Measurements from ENCODE around the gene CTTNBP2NL.
A peak's percentile ranks its signal among the peaks of the same experiment; 100 is the strongest.

The CTTNBP2NL gene, protein sequence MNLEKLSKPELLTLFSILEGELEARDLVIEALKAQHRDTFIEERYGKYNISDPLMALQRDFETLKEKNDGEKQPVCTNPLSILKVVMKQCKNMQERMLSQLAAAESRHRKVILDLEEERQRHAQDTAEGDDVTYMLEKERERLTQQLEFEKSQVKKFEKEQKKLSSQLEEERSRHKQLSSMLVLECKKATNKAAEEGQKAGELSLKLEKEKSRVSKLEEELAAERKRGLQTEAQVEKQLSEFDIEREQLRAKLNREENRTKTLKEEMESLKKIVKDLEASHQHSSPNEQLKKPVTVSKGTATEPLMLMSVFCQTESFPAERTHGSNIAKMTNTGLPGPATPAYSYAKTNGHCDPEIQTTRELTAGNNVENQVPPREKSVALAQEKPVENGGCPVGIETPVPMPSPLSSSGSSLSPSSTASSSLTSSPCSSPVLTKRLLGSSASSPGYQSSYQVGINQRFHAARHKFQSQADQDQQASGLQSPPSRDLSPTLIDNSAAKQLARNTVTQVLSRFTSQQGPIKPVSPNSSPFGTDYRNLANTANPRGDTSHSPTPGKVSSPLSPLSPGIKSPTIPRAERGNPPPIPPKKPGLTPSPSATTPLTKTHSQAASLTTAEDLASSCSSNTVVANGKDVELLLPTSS

DNA sequence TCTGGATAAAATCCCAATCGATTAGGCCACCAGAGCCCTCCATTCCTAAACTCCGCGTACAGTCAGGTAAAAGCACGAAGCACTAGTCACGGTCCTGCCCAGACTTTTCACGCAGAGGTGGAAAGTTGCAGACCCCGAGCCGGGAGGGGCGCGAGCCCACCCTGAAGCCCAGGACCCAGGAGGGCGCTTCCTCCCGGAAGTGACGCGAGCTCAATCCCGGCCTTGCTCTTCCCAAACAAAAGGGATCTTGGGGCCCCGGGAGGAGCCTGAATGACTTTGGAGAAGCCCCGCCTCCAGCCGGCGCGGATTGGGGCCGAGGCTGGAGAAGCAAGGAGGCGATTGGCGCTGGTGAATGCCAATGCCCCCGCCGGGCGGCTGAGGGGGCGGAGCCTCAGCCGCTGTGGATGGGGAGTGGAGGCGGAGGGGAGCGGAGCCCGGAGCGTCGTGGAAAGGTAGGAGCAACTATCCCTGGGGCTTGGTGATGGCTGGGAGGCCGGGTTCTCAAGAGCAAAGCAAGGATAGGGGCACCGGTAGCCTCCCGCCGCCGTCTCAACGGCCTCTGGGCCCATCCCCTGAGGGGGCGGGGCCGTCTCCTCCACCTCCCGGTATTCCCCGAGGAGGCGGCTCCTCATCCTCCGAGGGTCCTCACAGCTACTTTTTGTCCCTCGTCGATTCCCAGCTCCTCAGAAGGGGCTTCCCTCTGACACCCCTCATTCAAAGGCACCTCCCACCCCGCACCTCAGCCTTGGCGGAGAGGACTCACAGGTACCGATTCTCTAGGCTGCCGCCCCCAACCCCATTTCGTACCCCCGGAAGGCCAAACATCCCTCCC is at the start of gene CTTNBP2NL:
TSS of gene CTTNBP2NL (plus strand) at position 394 of the 832 bp plus-strand sequence. CDS start 19,952 bp downstream, outside the sequence.
- DNase-seq, result peak; percentile 99

DNA sequence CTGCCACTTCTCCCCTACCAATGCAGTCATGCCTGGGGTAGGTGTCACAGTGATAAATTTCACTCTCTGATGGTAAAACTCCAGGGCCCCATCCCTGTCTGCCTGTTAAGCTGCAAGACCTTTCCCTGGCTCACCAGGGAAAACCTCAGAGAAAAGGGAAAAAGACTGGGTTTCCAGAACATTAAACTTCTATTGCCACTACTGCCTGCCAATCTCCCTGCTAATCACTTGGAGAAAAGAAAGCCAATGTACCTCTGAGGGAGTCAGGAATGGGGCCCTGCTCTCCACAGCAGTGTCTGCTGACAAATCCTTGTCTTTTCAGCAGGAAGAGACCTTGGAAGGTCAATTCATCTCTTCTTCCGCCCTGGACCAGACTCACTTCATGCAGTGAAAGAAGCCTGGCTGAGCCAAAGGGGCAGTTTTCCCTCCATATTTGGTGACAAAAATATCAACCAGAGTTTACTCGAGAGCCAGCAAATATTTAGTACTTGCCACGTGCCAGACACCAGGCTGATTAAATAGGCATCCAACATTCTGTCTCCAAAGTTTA is 49.1 kb upstream of the CTTNBP2NL start:
- DNase-seq, result no peak

DNA sequence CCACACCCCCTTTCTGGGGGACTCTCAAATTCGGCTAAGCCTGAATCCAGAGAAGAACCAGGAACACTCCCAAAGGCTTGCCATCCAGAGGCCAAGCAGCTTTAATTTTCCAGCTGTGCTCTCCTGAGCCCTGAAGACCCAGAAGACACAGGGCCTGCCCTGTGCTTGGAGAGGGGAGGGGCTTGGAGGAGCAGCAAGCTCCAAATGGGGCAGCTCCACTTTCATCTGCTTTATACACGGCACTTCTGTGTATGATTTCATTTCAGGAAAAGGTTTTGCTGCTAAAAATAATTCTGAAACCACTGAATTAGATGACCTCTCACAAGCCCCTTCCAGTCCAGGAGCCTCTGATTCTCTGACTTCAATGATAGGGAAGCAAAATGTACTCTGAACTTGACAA is 39.2 kb upstream of the CTTNBP2NL start:
- DNase-seq, result no peak

DNA sequence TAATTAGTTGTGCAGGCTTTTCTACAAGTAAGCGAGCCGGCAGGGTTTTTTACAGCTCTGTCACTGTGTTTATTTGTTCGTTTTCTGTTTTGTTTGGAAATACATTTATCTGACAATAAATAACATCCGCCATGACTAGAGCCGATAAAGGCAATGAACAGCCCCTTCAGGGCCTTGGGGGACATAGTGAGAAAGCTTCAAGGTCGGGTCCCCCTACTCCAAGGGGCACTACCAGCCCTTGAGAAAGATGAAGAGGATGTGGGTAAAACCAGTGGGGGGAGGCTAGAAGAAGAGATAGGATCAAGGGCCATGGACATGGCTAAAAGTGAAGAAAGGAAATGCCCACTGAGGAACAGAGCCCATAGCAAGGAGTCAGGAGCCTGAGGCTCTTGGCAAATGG is 38.5 kb upstream of the CTTNBP2NL start:
- DNase-seq, result no peak

DNA sequence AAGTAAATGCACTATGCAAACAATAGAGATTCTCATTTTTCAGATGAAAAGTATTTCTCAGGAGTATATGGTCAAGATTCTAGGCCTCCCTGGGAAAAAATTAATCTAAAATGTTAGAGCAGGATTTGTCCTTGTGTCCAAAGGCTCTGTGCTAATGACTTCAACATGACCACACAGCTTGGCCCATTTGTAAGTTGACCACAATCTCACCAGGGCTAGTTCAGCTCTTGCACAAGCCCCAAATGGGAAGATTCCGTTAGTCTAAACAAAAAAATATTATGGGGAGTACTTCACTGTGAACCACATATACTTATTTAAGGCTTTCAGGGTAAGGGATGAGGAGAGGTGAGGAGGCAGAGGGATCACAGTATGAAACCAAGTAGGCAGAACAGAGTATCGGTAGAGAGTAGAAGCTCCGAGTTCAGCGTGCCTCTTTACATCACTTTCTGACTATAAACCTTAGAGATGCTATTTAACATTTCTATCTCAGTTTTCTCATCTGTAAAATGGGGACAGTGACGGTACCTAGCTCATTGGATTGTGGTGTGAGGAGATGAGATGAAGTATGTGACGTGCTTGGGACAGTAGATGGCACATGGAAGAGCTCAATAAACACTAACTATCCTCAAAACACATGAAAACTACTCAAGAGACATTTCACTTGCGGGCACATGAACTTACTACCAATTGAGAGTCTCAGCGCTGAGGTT is 37.8 kb upstream of the CTTNBP2NL start:
- DNase-seq, result no peak

DNA sequence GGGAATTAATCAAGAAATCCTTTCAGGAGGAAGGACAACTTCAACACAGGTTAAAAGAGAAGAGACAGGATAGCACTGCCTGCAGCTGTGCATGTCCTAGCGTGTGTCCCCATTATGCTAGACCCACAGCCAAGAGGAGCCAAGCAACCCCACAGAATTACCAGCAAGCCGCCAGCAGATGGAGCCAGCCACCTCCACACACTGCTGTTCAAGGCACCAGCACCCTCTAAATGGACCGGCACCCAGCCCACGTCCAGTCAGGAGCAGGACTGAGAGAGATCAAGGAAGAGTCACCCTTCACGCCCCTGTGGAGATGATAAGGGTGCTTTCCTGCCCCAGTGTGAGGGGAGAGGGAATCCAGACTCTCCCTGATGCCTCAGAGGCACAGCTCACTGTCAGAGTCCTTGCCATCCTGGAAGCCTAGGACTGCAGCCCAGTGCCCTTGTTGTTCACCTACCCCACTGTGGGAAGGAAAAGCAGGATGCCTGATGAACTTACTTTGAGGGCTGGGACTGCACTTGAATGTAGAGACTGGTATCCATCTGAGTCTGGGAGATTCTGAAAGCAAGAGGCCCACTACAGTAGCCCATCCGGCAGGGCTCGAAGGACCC is 37.1 kb upstream of the CTTNBP2NL start:
- DNase-seq, result peak; percentile 33

DNA sequence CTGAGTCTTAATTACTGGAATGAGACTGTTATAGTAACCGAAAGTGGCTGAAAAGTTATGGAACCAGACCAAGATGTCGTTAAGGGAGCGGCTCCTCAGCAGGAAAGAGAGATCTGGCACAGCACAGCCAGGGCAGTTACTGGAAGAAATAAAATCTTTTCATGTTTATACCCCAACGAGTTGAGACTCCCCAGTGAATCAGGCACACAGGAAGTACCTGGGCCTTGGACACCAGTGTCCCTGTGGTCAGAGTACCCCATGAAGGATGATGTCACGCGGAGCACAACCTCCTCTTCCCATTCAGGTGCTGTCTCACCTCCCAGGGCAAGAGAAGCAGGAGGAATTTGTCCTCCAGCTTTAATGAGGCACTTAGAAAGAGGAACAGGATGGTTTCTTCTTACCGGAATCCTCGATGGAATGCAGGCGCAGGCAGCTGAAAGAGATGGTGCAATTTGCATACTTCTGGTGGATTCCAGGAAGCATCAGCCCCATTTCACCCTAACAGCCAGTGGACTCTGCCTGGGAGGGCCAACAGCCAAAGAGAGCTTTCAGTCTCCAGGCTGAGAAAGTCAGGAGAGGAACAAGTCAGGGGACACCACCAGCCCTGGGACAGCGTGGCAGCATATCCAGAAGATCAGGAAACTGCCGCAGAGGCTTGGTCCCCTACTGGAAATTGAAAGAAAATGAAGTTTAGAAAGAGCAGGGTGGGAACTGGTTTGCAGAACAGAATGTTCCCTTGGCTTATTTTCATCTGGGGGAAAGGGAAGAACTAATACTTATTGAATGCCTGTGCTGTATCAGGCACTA is 35.9 kb upstream of the CTTNBP2NL start:
- DNase-seq, result no peak

DNA sequence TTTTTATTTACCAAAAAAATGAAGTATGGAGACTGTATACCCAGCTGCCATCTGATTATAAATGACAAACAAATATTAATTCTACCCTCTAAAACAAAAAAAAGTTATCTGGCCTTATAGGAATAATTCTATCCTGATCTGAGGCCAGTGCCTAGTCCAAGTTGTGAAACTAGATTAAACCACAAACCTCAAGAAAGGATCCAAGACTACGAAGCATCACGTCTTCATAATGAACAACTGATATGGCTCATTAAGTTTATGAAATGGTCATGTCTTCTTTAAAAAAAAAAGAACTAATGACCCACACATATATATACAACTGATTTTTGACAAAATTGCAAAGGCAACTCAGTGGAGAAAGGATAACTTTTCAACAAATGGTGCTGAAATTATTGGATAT is 32.4 kb upstream of the CTTNBP2NL start:
- no peak for DNase-seq

DNA sequence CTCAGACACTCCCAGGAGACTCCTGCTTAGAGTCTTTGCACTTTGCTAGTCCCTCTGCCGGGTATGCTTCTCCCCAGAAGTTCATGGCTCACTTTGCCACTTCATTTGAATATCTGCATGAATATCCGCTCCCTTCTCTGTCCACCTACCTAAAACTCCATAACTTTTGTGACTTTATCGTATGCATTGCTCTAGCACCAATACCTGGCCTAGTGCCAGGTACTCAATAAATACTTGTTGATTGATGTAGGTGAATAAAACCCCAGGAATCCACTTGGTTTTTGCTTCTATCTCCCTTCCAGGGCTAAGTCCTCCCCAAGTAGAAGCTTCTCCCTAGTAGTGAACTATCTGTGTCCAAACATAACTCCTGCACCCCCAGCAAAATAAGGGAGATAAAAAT is 27.8 kb upstream of the CTTNBP2NL start:
- DNase-seq, result no peak

DNA sequence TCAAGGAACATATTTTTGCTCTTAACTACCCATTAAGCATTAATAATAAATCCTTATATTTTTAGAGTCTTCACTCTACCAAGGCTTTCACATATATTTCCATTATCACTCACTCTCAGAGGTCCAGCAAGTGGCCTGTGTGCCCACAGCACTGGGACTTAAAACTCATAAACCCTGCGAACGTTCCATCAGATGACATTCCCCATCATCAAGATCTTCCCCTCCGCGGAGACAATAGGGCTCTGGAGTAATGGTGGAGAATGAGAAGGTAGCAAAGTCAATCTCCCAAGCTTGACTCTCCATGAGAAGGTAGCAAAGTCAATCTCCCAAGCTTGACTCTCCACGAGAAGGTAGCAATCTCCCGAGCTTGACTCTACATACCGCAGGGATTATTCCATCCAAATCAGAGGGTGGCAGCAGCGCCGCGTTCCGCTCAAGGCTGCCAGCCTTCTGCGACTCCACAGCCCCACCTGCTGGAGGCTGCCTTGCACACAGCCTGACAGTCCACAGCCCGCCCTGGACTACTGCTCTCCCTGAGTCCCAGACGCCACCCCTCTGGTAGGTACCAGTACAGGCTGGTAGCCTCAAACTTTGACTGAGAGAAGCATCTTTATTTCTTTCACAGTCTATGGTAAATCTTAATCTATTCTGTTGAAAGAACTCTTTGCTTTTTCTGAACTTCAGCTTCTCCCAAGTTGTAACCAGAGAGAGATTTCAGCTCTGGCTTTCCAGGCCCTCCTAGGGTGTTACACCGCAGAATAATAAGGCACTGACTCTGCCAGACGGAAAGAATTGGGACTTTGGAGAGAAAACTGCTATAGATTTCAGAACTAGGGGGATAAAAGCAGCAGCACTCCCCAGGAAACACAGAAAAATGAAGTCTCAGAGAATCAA is 26.4 kb upstream of the CTTNBP2NL start:
- DNase-seq, result peak; percentile 82

DNA sequence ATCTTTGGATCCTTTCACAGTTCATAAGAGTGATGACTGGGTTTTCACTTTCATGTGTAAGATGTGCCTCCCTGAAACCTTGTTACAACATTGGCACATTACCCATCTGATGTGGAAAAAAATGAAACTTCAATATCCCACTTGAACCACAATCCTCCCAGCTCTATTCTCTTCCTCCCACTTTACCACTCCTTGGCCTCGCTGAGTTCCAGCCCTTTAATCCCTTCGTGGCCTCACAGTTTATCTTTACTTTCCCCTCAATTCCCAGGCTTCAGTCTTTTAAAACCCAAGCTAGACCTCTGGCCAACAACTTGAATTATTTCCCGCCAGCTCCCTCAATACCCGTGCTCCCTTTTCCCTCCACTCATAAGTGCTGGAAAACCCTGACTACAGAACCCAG is 25.0 kb upstream of the CTTNBP2NL start:
- no peak for DNase-seq

DNA sequence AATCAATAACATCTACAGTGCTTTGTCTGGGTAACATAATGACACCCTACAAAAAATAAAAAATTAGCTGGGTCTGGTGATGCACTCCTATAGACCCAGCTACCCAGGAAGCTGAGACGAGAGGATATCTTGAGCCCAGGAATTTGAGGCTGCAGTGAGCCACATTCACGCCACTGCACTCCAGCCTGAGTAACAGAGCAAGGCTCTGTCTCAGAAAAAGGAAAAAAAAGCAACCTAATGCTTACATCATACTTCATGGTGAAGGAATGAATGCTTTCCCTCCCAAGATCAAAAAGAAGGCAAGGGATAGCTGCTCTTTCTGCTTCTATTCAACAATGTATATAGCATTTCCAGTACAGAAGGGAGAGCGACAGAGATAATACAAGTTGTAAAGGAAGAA is 24.2 kb upstream of the CTTNBP2NL start:
- no peak for DNase-seq

DNA sequence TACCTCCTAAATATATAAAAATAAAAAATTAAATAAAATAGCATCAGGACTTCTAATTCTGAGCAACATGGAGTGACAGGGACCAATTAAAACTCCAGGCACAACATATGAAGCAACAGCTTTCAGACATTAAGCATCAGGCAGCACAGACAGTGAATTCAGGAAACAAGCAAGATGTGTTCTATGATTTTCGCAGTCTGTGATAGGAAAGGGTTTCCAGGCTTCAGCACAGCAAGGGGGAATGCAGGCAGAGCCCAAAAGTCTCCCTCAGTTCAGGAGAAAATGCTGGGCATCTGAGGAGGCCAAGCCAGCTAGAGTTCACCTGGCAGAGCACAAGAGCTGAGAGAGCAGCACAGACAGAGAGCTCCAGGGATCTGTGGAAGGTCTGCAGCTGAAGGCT is 22.2 kb upstream of the CTTNBP2NL start:
- no peak for DNase-seq

DNA sequence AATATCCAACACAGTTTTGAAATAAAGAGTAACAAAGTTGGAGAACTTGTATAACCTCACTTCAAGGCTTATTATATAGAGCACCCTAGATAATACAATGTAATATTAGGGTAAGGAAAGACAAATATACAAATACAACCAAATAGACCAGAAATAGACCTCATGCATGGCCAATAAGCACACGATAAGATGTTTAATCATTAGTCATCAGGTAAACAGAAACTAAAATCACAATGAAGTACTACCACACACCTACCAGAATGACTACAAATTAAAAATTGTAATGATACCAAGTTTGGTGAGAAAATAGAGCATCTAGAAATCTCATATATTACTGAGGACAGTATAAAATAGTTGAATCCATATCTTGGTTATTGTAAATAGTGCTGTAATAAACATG is 20.3 kb upstream of the CTTNBP2NL start:
- no peak for DNase-seq

DNA sequence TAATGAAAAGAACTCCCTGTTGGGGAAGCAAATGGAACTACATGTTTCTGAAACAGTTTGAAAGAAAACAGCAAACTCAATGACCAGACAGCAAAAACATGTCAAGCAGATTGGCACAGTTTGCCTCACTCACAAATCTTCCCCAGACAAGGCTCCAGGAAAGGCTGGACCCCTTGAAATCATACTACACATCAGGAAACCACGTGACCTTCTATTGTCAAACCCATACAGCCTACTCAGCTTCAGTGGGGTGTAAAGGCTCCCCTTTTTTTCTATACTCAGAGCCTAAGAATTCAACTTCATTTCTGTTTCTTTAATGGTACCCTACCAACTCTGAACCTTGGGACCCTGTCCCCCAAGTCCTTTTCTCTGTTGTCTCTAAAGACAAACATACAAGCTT is 15.7 kb upstream of the CTTNBP2NL start:
- DNase-seq, result no peak

DNA sequence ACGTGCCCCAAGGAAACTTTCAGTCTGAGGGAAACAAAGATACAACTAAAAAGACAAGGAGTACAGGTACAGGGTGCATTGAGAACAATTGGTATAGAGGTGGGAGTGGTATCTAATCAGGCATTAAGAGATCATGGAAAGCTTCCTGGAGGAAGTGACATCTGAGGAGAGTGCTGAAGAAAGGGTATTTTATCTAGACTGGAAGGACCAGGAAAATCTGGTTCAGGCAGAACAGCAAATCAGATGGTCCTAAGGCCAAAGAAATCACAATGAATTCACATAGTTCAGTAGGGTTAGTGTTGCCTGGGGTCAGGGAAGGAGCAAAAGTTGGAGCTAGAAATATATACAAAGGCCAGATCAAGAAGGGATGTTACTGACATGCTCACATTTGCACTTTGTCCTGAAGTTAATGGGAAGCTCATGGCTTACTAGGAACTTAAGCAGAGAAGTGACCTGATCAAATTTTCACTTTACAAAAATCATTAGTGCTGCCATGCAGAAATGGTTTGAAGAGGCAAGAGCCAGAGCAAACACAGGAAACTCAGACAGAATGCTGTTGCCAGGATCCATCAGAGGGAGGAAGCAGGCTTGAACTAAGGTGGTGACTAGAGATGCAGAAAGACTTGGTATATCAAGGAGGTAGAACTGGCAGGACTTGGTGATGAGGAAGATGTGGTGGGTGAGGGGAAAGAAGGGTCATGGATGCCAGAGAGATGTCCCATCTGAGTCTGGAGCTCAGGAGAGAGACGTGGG is 14.5 kb upstream of the CTTNBP2NL start:
- no peak for DNase-seq

DNA sequence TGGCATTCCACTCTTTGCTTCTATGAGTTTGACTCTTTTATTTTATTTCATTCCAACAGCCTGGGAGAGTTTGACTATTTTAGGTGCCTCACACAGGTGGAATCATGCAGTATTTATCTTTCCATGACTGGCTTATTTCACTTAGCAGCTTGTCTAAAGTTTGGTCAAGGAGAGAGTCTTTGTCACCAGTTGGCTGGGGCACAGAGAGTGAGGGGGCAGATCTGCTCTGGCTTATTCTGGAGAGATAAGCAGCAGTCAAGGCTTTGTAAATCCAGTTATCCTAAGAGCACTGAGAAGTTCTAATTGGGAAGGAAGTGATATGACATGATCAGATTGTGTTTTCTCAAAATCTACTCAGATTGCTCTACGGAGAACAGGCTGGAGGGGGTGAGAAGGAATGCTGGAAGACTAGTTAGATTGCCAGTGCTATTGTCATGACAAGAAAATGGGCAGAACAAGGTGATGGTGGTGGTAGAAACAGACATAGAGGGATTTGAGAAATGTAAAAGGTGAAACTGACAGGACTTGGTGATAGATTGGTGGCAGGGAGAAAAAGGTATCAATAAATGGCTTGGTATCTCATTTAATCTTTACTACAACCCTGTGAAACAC is 12.1 kb upstream of the CTTNBP2NL start:
- DNase-seq, result no peak

DNA sequence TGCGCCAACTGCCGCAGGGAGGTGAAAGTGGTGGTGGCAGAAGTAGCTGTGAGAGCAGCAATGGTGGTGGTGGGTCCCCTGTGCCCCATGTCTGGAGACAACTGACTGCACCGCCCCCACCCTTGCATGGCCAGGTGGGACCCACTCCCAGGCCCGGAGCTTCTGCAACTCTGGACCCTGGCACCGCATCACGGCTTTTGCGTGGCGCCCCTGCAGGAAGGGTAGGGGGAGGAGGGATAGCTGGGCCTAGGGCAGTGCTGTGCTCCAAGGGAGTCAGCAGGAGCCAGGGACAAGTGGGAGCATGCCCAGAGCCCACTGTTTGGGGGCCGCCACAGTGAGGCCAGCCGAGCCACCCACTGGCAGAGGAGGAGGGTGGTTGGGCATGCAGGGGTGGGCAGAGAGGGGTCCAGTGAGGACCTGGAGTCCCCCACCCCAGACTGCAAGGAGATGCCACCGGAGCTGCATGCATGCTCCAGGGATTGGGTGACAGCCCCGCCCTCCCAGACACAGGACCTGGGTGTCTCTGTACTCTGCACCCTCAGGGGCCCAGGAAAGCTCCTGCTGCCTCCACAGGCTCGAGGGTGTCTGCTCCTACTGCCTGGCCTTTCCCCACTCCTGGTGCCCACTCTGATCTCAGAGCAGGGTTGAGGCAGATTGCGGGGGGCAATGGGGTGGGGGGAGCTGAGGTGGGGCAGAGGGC is 9.8 kb upstream of the CTTNBP2NL start:
- DNase-seq, result no peak
